GM19238 (cell line): ENCODE measurements around the gene SLC16A5.

Source experiments
- DNase-seq: peaks from one replicate; pipeline ENCODE4 v3.0.0; 2011; ENCODE audit warnings: low spot score; ENCODE audit not compliant: insufficient read length

The SLC16A5 gene

GRCh38 chr17:75086496-75087181 is 1.1 kb upstream of the SLC16A5 start:
- DNase-seq, result no peak

- DNase-seq, result no peak
Observed at GRCh38 chr17:75087182-75087557, 584 bp upstream of the SLC16A5 start.

GRCh38 chr17:75088465-75089417 is 987 bp downstream of the SLC16A5 start:
- no peak for DNase-seq

- DNase-seq, result no peak
Observed at GRCh38 chr17:75090871-75091854, 3.4 kb downstream of the SLC16A5 start.

- DNase-seq, result no peak
Observed at GRCh38 chr17:75091855-75092327, 4.1 kb downstream of the SLC16A5 start.

- no peak for DNase-seq
Observed at GRCh38 chr17:75093548-75094158, 5.9 kb downstream of the SLC16A5 start.

GRCh38 chr17:75094871-75095399 is 7.2 kb downstream of the SLC16A5 start:
- no peak for DNase-seq

- DNase-seq, result no peak
Observed at GRCh38 chr17:75096082-75096625, 8.4 kb downstream of the SLC16A5 start.

GRCh38 chr17:75097865-75098264 is 10.1 kb downstream of the SLC16A5 start:
- DNase-seq, result no peak

GRCh38 chr17:75098861-75099260 is 11.1 kb downstream of the SLC16A5 start:
- no peak for DNase-seq

- no peak for DNase-seq
Observed at GRCh38 chr17:75099881-75100595, 12.3 kb downstream of the SLC16A5 start.

- no peak for DNase-seq
Observed at GRCh38 chr17:75102385-75102821, 14.6 kb downstream of the SLC16A5 start.

GRCh38 chr17:75103601-75104554 is 16.1 kb downstream of the SLC16A5 start:
- no peak for DNase-seq

- peak; percentile 66 for DNase-seq
Observed at GRCh38 chr17:75105126-75106080, 17.6 kb downstream of the SLC16A5 start.

- DNase-seq, result no peak
Observed at GRCh38 chr17:75108193-75108592, 20.4 kb downstream of the SLC16A5 start.

- no peak for DNase-seq
Observed at GRCh38 chr17:75109046-75109406, 21.3 kb downstream of the SLC16A5 start.
